Lower lobe of right lung (tissue), 2 donors: ENCODE data around the gene CD81. TPM values are rescaled to one million over a fixed set of nuclear protein-coding genes. Genes with fewer than 3 reads are reported as not detected.

Experiments used
- ATAC-seq, 2 donors: fragments of 200-7000 bp; cut with Tn5 transposase; one replicate each; pipeline ENCODE4 v1.9.1; 2020 to 2022; ENCODE audit warnings: mild to moderate bottlenecking in 2 of 2, moderate library complexity in 2 of 2
- DNase-seq: peaks from one replicate; pipeline ENCODE4 v3.0.0-alpha.2; 2020
- H3K27ac ChIP-seq: fragments of 200-600 bp; one replicate; pipeline ENCODE4 v1.8.0; 2022
- H3K27me3 ChIP-seq: fragments of 200-600 bp; one replicate; pipeline ENCODE4 v1.8.0; 2022; ENCODE audit warnings: low read depth
- H3K36me3 ChIP-seq: fragments of 200-600 bp; one replicate; pipeline ENCODE4 v1.8.0; 2022; ENCODE audit warnings: mild to moderate bottlenecking
- H3K4me1 ChIP-seq: fragments of 200-600 bp; one replicate; pipeline ENCODE4 v1.8.0; 2022
- H3K4me3 ChIP-seq: fragments of 200-600 bp; one replicate; pipeline ENCODE4 v1.8.0; 2022; ENCODE audit warnings: mild to moderate bottlenecking
- H3K9me3 ChIP-seq: fragments of 200-600 bp; one replicate; pipeline ENCODE4 v1.8.0; 2022
- CTCF ChIP-seq: fragments of 200-600 bp; IDR thresholded peaks from one replicate; pipeline ENCODE4 v1.8.0; 2022; ENCODE audit warnings: antibody characterized with exemption, mild to moderate bottlenecking
- intact Hi-C: fragments of 100-400 bp; cut with DNase I; formaldehyde crosslinking; loops from one replicate; pipeline ENCODE4 v1.11.0; 2022
- total RNA-seq: library from RNA; stranded (reverse); fragmentation: NEBNext Ultra II Directional; extraction: Animal tissue kit (Norgen Biotek cat#: 25700); gene quantifications from one replicate; pipeline ENCODE4 v1.2.1, GENCODE V29; 2021
- donor health status: DM: no; HTN: yes; CAD: no; lungs with severe emphysema.

The CD81 gene
- total RNA-seq, 1 donor from 2014 or later, result 850 TPM

- no peak overlapping the region for H3K27ac ChIP-seq
- no peak for DNase-seq
- ATAC-seq, result no peak
- H3K27me3 ChIP-seq, result no peaks in the 10 kb centered on the region
- H3K9me3 ChIP-seq, result no peaks in the 10 kb centered on the region
- intact Hi-C loops, result no loop called here
- no peaks in the 10 kb centered on the region for H3K36me3 ChIP-seq
- H3K4me3 ChIP-seq, result no peak overlapping the region
- TF ChIP-seq CTCF, result no peak
- H3K4me1 ChIP-seq, result no peaks in the 10 kb centered on the region
Measured at GRCh38 chr11:2437516-2437915, 60.4 kb downstream of the CD81 start.

GRCh38 chr11:2439820-2440219 lies 62.7 kb downstream of the CD81 start:
- TF ChIP-seq CTCF, result no peak
- peaks cover 8% of the 10 kb centered on the region for H3K4me1 ChIP-seq
- intact Hi-C loops, result loop anchor here (10.0 kb wide), 1 partner anchor 455 kb away; no protein-coding TSS in a partner anchor
- H3K36me3 ChIP-seq, result no peaks in the 10 kb centered on the region
- no peak overlapping the region for H3K27ac ChIP-seq
- no peak overlapping the region for H3K4me3 ChIP-seq
- DNase-seq (no peak), ATAC-seq (no peak)
- peaks cover 4% of the 10 kb centered on the region for H3K27me3 ChIP-seq
- no peaks in the 10 kb centered on the region for H3K9me3 ChIP-seq

- Histone ChIP-seq H3K4me3 (no peak overlapping the region), H3K9me3 (no peaks in the 10 kb centered on the region), H3K27me3 (peaks cover 4% of the 10 kb centered on the region), H3K4me1 (peaks cover 11% of the 10 kb centered on the region), H3K36me3 (no peaks in the 10 kb centered on the region), H3K27ac (no peak overlapping the region)
- TF ChIP-seq CTCF, result no peak
- intact Hi-C loops, result loop anchor here (10.0 kb wide), 1 partner anchor 454 kb away; no protein-coding TSS in a partner anchor
- no peak for ATAC-seq
- DNase-seq, result peak; percentile 55
Measured at GRCh38 chr11:2440646-2441045, 63.5 kb downstream of the CD81 start.

- intact Hi-C loops, result loop anchor here (10.0 kb wide), 1 partner anchor 454 kb away; no protein-coding TSS in a partner anchor
- no peak overlapping the region for H3K4me3 ChIP-seq
- no peak for TF ChIP-seq CTCF
- no peaks in the 10 kb centered on the region for H3K9me3 ChIP-seq
- ATAC-seq (no peak), DNase-seq (peak; percentile 40)
- H3K4me1 ChIP-seq, result peaks cover 16% of the 10 kb centered on the region
- no peaks in the 10 kb centered on the region for H3K36me3 ChIP-seq
- H3K27ac ChIP-seq, result no peak overlapping the region
- peaks cover 4% of the 10 kb centered on the region for H3K27me3 ChIP-seq
Measured at GRCh38 chr11:2441171-2441570, 64.1 kb downstream of the CD81 start.

GRCh38 chr11:2442589-2442988 lies 65.5 kb downstream of the CD81 start:
- no peak overlapping the region for H3K4me3 ChIP-seq
- TF ChIP-seq CTCF, result no peak
- DNase-seq, result no peak
- H3K9me3 ChIP-seq, result no peaks in the 10 kb centered on the region
- no peak overlapping the region for H3K27ac ChIP-seq
- peaks cover 31% of the 10 kb centered on the region for H3K4me1 ChIP-seq
- no peak for ATAC-seq
- intact Hi-C loops, result loop anchor here (10.0 kb wide), 1 partner anchor 452 kb away; no protein-coding TSS in a partner anchor
- no peaks in the 10 kb centered on the region for H3K36me3 ChIP-seq
- H3K27me3 ChIP-seq, result peaks cover 4% of the 10 kb centered on the region
